ENCODE measurements around the gene TMTC1. TPM values are rescaled to one million over a fixed set of nuclear protein-coding genes. Genes with fewer than 3 reads are reported as not detected.
A peak's percentile ranks its signal among the peaks of the same experiment; 100 is the strongest.

TMTC1 gene
- total and polyA plus RNA-seq, 11 donors = 8.8 to 101 (median 41.4) TPM

- peak overlapping the region in 2 of 12 donors; percentile 51 to 82 for H3K27ac ChIP-seq
Observed at GRCh38 chr12:29739279-29739991, 44.3 kb downstream of the TMTC1 start.

GRCh38 chr12:29738365-29738764 lies 45.4 kb downstream of the TMTC1 start:
- no peak for ATAC-seq
- no peak overlapping the region for H3K4me3 ChIP-seq
- peak overlapping the region in 10 of 12 donors; percentile 1 to 64 (median 54) for H3K27ac ChIP-seq
- H3K27me3 ChIP-seq = no peaks in the 10 kb centered on the region
- no peaks in the 10 kb centered on the region for H3K9me3 ChIP-seq
- WGBS, 4 donors = 61 to 74% (median 67%) methylated on average over 3 of the region's 3 CpGs
- peaks cover 0 to 7% (median 0%) of the 10 kb centered on the region in 9 donors for H3K36me3 ChIP-seq
- TF ChIP-seq CTCF (IDR thresholded peaks at IDR 0.05) = no peak
- TF ChIP-seq POLR2A (IDR thresholded peaks at IDR 0.05) = no peak
- DNase-seq = no peak
- intact Hi-C loops (cut with DNase I) = loop anchor here in 2 of 10 donors (5.0 to 10.0 kb wide), 2 partner anchors 44 to 184 kb away; partner anchors contain the start of gene TMTC1 (in 1 of the 2)
- peaks cover 3 to 90% (median 53%) of the 10 kb centered on the region in 12 donors for H3K4me1 ChIP-seq

More at GRCh38 chr12:29739279-29739991, 44.3 kb downstream of the TMTC1 start:
- no peak for ATAC-seq
- H3K9me3 ChIP-seq = no peaks in the 10 kb centered on the region
- H3K4me1 ChIP-seq = peaks cover 3 to 89% (median 56%) of the 10 kb centered on the region in 12 donors
- no peak for DNase-seq
- H3K4me3 ChIP-seq = no peak overlapping the region
- peaks cover 0 to 7% (median 0%) of the 10 kb centered on the region in 9 donors for H3K36me3 ChIP-seq
- no peaks in the 10 kb centered on the region for H3K27me3 ChIP-seq
- WGBS, 4 donors = 92 to 94% (median 93%) methylated on average over 10 of the region's 10 CpGs
- intact Hi-C loops (cut with DNase I) = loop anchor here in 2 of 10 donors (5.0 to 10.0 kb wide), 2 partner anchors 43 to 185 kb away; partner anchors contain the start of gene TMTC1 (in 1 of the 2)
- TF ChIP-seq CTCF (IDR thresholded peaks at IDR 0.05) (no peak), POLR2A (IDR thresholded peaks at IDR 0.05) (no peak)

GRCh38 chr12:29737644-29738043 lies 46.1 kb downstream of the TMTC1 start:
- Histone ChIP-seq H3K36me3 (peaks cover 0 to 8% (median 0%) of the 10 kb centered on the region in 9 donors), H3K9me3 (no peaks in the 10 kb centered on the region), H3K27me3 (no peaks in the 10 kb centered on the region), H3K4me3 (no peak overlapping the region), H3K27ac (peak overlapping the region; percentile 1 to 64 (median 52)), H3K4me1 (peaks cover 7 to 91% (median 57%) of the 10 kb centered on the region in 12 donors)
- no peak for TF ChIP-seq CTCF (IDR thresholded peaks at IDR 0.05)
- no peak for TF ChIP-seq POLR2A (IDR thresholded peaks at IDR 0.05)
- ATAC-seq = peak in 3 of 4 donors; percentile 17 to 59 (median 29)
- peak in 1 of 5 donors; percentile 36 for DNase-seq
- intact Hi-C loops (cut with DNase I) = loop anchor here in 2 of 10 donors (5.0 to 10.0 kb wide), 2 partner anchors 45 to 183 kb away; partner anchors contain the start of gene TMTC1 (in 1 of the 2)
- WGBS, 4 donors = 20 to 55% (median 52%) methylated on average over 4 of the region's 4 CpGs

GRCh38 chr12:29735604-29736003 lies 48.1 kb downstream of the TMTC1 start:
- peak overlapping the region in 3 of 12 donors; percentile 68 to 82 (median 70) for H3K27ac ChIP-seq
- H3K36me3 ChIP-seq = peaks cover 0 to 8% (median 0%) of the 10 kb centered on the region in 9 donors
- DNase-seq (no peak), ATAC-seq (no peak)
- 81 to 95% (median 84%) methylated on average over 6 to 7 of the region's 7 CpGs for WGBS, 4 donors
- H3K4me3 ChIP-seq = no peak overlapping the region
- H3K27me3 ChIP-seq = no peaks in the 10 kb centered on the region
- no peaks in the 10 kb centered on the region for H3K9me3 ChIP-seq
- TF ChIP-seq POLR2A (IDR thresholded peaks at IDR 0.05) = no peak
- TF ChIP-seq CTCF (IDR thresholded peaks at IDR 0.05) = no peak
- intact Hi-C loops (cut with DNase I) = loop anchor here in 2 of 10 donors (5.0 to 10.0 kb wide), 2 partner anchors 47 to 181 kb away; partner anchors contain the start of gene TMTC1 (in 1 of the 2)
- peaks cover 10 to 95% (median 62%) of the 10 kb centered on the region in 12 donors for H3K4me1 ChIP-seq

Data from heart left ventricle (tissue), 16 donors.